H9 (cell line): ENCODE data around the gene PTGFR. TPM values are rescaled to one million over a fixed set of nuclear protein-coding genes. Genes with fewer than 3 reads are reported as not detected.

Source experiments
- DNase-seq: peaks from one replicate; pipeline ENCODE4 v3.0.0-alpha.2; 2017
- H2AFZ ChIP-seq: one replicate; pipeline ENCODE4 v1.6.1; 2013; ENCODE audit warnings: mild to moderate bottlenecking, low read length, control low read depth, moderate library complexity
- H2AK5ac ChIP-seq: 2 replicates; pipeline ENCODE4 v1.6.1; 2013; ENCODE audit warnings: low read length, control low read depth, mixed read lengths; ENCODE audit not compliant: insufficient read length
- H2BK120ac ChIP-seq: one replicate; pipeline ENCODE4 v1.6.1; 2013; ENCODE audit warnings: low read depth, mild to moderate bottlenecking, low read length, control low read depth, inconsistent platforms; ENCODE audit not compliant: poor library complexity, severe bottlenecking
- H2BK12ac ChIP-seq: 2 replicates; pipeline ENCODE4 v1.6.1; 2013; ENCODE audit warnings: low read length, control low read depth, mixed read lengths, low read depth; ENCODE audit not compliant: insufficient read length
- H2BK15ac ChIP-seq: 2 replicates; pipeline ENCODE4 v1.6.1; 2013; ENCODE audit warnings: low read depth, low read length, control low read depth
- H2BK20ac ChIP-seq: one replicate; pipeline ENCODE4 v1.6.1; 2013; ENCODE audit warnings: low read depth, mild to moderate bottlenecking, low read length, control low read depth, inconsistent platforms; ENCODE audit not compliant: poor library complexity, severe bottlenecking
- H2BK5ac ChIP-seq: 2 replicates; pipeline ENCODE4 v1.6.1; 2013; ENCODE audit warnings: low read length, control low read depth, mixed read lengths; ENCODE audit not compliant: insufficient read length
- H3K14ac ChIP-seq: 2 replicates; pipeline ENCODE4 v1.6.1; 2013; ENCODE audit warnings: low read length, control low read depth; ENCODE audit not compliant: insufficient read depth
- H3K18ac ChIP-seq: 2 replicates; pipeline ENCODE4 v1.6.1; 2013; ENCODE audit warnings: low read depth, mild to moderate bottlenecking, mixed read lengths, low read length, control low read depth; ENCODE audit not compliant: insufficient read length
- H3K23ac ChIP-seq: 2 replicates; pipeline ENCODE4 v1.6.1; 2013; ENCODE audit warnings: low read length, control low read depth, mixed read lengths, low read depth; ENCODE audit not compliant: insufficient read length
- H3K23me2 ChIP-seq: 2 replicates; pipeline ENCODE4 v1.6.1; 2013; ENCODE audit warnings: low read depth, mild to moderate bottlenecking, mixed read lengths, low read length, control low read depth; ENCODE audit not compliant: insufficient read length, poor library complexity, severe bottlenecking
- H3K27ac ChIP-seq: 2 replicates; pipeline ENCODE4 v1.5.1; 2013; ENCODE audit warnings: low read length, control low read depth, mixed read lengths, low read depth; ENCODE audit not compliant: insufficient read length
- H3K27me3 ChIP-seq: 2 replicates; pipeline ENCODE4 v1.6.1; 2013; ENCODE audit warnings: low read length, control low read depth, inconsistent platforms; ENCODE audit not compliant: insufficient read depth
- H3K4ac ChIP-seq: 2 replicates; pipeline ENCODE4 v1.6.1; 2013; ENCODE audit warnings: low read depth, mild to moderate bottlenecking, control low read depth, inconsistent platforms, low read length, moderate library complexity
- H3K4me1 ChIP-seq: 2 replicates; pipeline ENCODE4 v1.6.1; 2013; ENCODE audit warnings: low read length, control low read depth, inconsistent platforms; ENCODE audit not compliant: insufficient read depth
- H3K4me2 ChIP-seq: 2 replicates; pipeline ENCODE4 v1.6.1; 2013; ENCODE audit warnings: low read length, control low read depth, mixed read lengths; ENCODE audit not compliant: insufficient read length, insufficient read depth
- H3K56ac ChIP-seq: 2 replicates; pipeline ENCODE4 v1.6.1; 2013; ENCODE audit warnings: low read depth, mild to moderate bottlenecking, mixed read lengths, low read length, control low read depth; ENCODE audit not compliant: insufficient read length
- H3K79me1 ChIP-seq: 2 replicates; pipeline ENCODE4 v1.6.1; 2013; ENCODE audit warnings: low read depth, mild to moderate bottlenecking, moderate library complexity, low read length, control low read depth, inconsistent platforms; ENCODE audit not compliant: insufficient read depth, poor library complexity, severe bottlenecking
- H3K79me2 ChIP-seq: 2 replicates; pipeline ENCODE4 v1.6.1; 2013; ENCODE audit warnings: low read length, control low read depth, inconsistent platforms; ENCODE audit not compliant: insufficient read depth
- H3K9ac ChIP-seq: 2 replicates; pipeline ENCODE4 v1.6.1; 2013; ENCODE audit warnings: low read length, control low read depth, mixed read lengths; ENCODE audit not compliant: insufficient read length; ENCODE audit errors: extremely low read depth
- H3K9me3 ChIP-seq: one replicate; pipeline ENCODE4 v1.6.1; 2013; ENCODE audit warnings: low read depth, low read length, inconsistent platforms; ENCODE audit not compliant: control insufficient read depth
- H3T11ph ChIP-seq: one replicate; pipeline ENCODE4 v1.6.1; 2013; ENCODE audit warnings: mild to moderate bottlenecking, low read length, control low read depth, inconsistent platforms
- H4K20me1 ChIP-seq: one replicate; pipeline ENCODE4 v1.6.1; 2013; ENCODE audit not compliant: control insufficient read depth, insufficient read length, insufficient read depth
- H4K5ac ChIP-seq: 2 replicates; pipeline ENCODE4 v1.6.1; 2013; ENCODE audit warnings: low read depth, mild to moderate bottlenecking, mixed read lengths, low read length, control low read depth; ENCODE audit not compliant: insufficient read length
- H4K8ac ChIP-seq: replicated peaks from 2 replicates; pipeline ENCODE4 v1.6.1; 2013; ENCODE audit warnings: low read length, control low read depth, mixed read lengths, low read depth; ENCODE audit not compliant: insufficient read length
- H4K91ac ChIP-seq: 2 replicates; pipeline ENCODE4 v1.6.1; 2013; ENCODE audit warnings: low read depth, mild to moderate bottlenecking, moderate library complexity, mixed read lengths, low read length, control low read depth; ENCODE audit not compliant: insufficient read length
- H3K27ac Mint-ChIP-seq, 3 experiments: 2 replicates in 2 of 3; 3 replicates in 1 of 3; pipeline ENCODE4 v1.8.0; 2020 to 2021; ENCODE audit warnings: mixed read lengths in 3 of 3, mild to moderate bottlenecking in 1 of 3, moderate library complexity in 1 of 3
- H3K27me3 Mint-ChIP-seq: 2 replicates; pipeline ENCODE4 v1.8.0; 2021; ENCODE audit warnings: low read depth, mild to moderate bottlenecking, moderate library complexity, mixed read lengths
- H3K36me3 Mint-ChIP-seq, 3 experiments: 2 replicates in 2 of 3; 3 replicates in 1 of 3; pipeline ENCODE4 v1.8.0; 2020 to 2021; ENCODE audit warnings: low read depth in 3 of 3, mixed read lengths in 3 of 3; ENCODE audit not compliant: insufficient read depth in 1 of 3
- H3K4me1 Mint-ChIP-seq, 2 experiments: 2 replicates each; pipeline ENCODE4 v1.8.0; 2020; ENCODE audit warnings: mixed read lengths in 2 of 2
- H3K4me3 Mint-ChIP-seq, 2 experiments: 2 replicates in 1 of 2; 3 replicates in 1 of 2; pipeline ENCODE4 v1.8.0; 2020 to 2021; ENCODE audit warnings: mild to moderate bottlenecking in 2 of 2, mixed read lengths in 2 of 2, moderate library complexity in 1 of 2
- H3K9me3 Mint-ChIP-seq, 2 experiments: 2 replicates in 1 of 2; 3 replicates in 1 of 2; pipeline ENCODE4 v1.8.0; 2020; ENCODE audit warnings: mild to moderate bottlenecking in 2 of 2, mixed read lengths in 2 of 2, moderate library complexity in 1 of 2
- WGBS: extraction: QIAGEN DNeasy Blood & Tissue Kit; methylation state at CpG from one replicate; pipeline ENCODE4 v1.1.7; 2013; ENCODE audit warnings: missing lambda C conversion rate, low lambda C conversion rate, mixed read lengths; ENCODE audit not compliant: insufficient read length; ENCODE audit errors: extremely low coverage; 5-methylcytosine and 5-hydroxymethylcytosine counted together
- total RNA-seq: library from RNA; stranded (reverse); gene quantifications from 2 replicates; pipeline ENCODE4 v1.2.1, GENCODE V29; 2021
- TF ChIP-seq, protein P1 (sequence below): fragments of 200-600 bp; sonication (generic); conservative IDR thresholded peaks from 3 replicates; pipeline ENCODE4 v1.8.0; 2021; ENCODE audit warnings: antibody characterized with exemption, mild to moderate bottlenecking

Gene PTGFR
- total RNA-seq, 1 experiment from 2014 or later = not detected

DNA sequence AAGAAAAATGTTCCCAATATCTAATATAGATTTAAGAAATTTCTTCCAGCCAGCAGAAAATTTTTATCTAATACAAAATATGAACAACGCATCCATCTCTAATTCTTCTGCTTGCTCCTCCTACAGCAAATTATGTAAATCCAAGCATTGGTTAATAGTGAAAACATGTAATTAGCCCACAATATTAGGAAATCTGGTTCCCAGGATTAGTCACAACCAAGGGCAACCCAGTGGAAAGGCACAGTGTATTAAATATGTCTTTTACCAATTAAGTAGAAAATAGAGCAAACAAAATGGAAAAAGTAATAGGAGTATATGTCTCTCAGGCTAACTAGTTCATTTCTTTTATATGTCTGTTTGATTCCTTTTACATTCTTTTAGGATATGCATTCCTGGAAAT lies 70.0 kb downstream of the PTGFR start:
- peaks cover 5% of the 10 kb centered on the region; the same call in 1 of the 2 replicates for H3K27me3 Mint-ChIP-seq
- Histone ChIP-seq H2BK5ac (no peak overlapping the region), H3K14ac (no peak overlapping the region), H3K27ac (no peak overlapping the region), H4K8ac (no peak overlapping the region), H2AFZ (no peak overlapping the region), H3T11ph (no peak overlapping the region), H3K79me2 (no peaks in the 10 kb centered on the region), H3K4me1 (no peaks in the 10 kb centered on the region), H4K5ac (no peak overlapping the region), H2BK15ac (no peak overlapping the region), H3K79me1 (no peaks in the 10 kb centered on the region), H3K56ac (no peak overlapping the region), H2BK12ac (no peak overlapping the region), H3K4me2 (no peak overlapping the region), H3K27me3 (no peaks in the 10 kb centered on the region), H3K9ac (no peak overlapping the region), H2BK120ac (no peak overlapping the region), H3K9me3 (no peaks in the 10 kb centered on the region), H3K18ac (no peak overlapping the region), H2BK20ac (no peak overlapping the region), H4K91ac (no peak overlapping the region), H3K23me2 (no peaks in the 10 kb centered on the region), H3K23ac (no peak overlapping the region), H3K4ac (no peak overlapping the region), H2AK5ac (no peak overlapping the region), H4K20me1 (no peaks in the 10 kb centered on the region)
- H3K4me3 Mint-ChIP-seq = no peak overlapping the region
- no peak for DNase-seq
- H3K4me1 Mint-ChIP-seq = no peaks in the 10 kb centered on the region
- peaks cover 4 to 13% of the 10 kb centered on the region in 2 experiments; a peak in 3 of 5 replicates for H3K9me3 Mint-ChIP-seq
- TF ChIP-seq, protein P1, sequence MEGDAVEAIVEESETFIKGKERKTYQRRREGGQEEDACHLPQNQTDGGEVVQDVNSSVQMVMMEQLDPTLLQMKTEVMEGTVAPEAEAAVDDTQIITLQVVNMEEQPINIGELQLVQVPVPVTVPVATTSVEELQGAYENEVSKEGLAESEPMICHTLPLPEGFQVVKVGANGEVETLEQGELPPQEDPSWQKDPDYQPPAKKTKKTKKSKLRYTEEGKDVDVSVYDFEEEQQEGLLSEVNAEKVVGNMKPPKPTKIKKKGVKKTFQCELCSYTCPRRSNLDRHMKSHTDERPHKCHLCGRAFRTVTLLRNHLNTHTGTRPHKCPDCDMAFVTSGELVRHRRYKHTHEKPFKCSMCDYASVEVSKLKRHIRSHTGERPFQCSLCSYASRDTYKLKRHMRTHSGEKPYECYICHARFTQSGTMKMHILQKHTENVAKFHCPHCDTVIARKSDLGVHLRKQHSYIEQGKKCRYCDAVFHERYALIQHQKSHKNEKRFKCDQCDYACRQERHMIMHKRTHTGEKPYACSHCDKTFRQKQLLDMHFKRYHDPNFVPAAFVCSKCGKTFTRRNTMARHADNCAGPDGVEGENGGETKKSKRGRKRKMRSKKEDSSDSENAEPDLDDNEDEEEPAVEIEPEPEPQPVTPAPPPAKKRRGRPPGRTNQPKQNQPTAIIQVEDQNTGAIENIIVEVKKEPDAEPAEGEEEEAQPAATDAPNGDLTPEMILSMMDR = no peak
- WGBS = no CpG with 5 or more reads among the region's 1 CpG
- no peak overlapping the region for H3K27ac Mint-ChIP-seq
- no peaks in the 10 kb centered on the region for H3K36me3 Mint-ChIP-seq
